Mesendoderm (in vitro differentiated cells): ENCODE measurements around the gene GPR27.

Experiments
- DNase-seq: peaks from one replicate; pipeline ENCODE4 v3.0.0; 2013
- H2AK5ac ChIP-seq: 2 replicates; pipeline ENCODE4 v1.6.1; 2013; ENCODE audit warnings: low read length, inconsistent platforms
- H2BK120ac ChIP-seq: 2 replicates; pipeline ENCODE4 v1.6.1; 2013; ENCODE audit warnings: low read depth, mild to moderate bottlenecking, low read length, moderate library complexity, mixed read lengths
- H2BK15ac ChIP-seq: replicated peaks from 2 replicates; pipeline ENCODE4 v1.6.1; 2013; ENCODE audit warnings: low read depth, mild to moderate bottlenecking, moderate library complexity
- H2BK5ac ChIP-seq: 2 replicates; pipeline ENCODE4 v1.6.1; 2013; ENCODE audit warnings: low read length, inconsistent platforms
- H3K18ac ChIP-seq: 2 replicates; pipeline ENCODE4 v1.6.1; 2013; ENCODE audit warnings: mild to moderate bottlenecking, low read length, mixed read lengths
- H3K23ac ChIP-seq: one replicate; pipeline ENCODE4 v1.6.1; 2013; ENCODE audit warnings: low read length
- H3K27ac ChIP-seq: 2 replicates; pipeline ENCODE4 v1.5.1; 2013; ENCODE audit warnings: low read depth, mild to moderate bottlenecking, inconsistent platforms, low read length, moderate library complexity
- H3K27me3 ChIP-seq: 2 replicates; pipeline ENCODE4 v1.6.1; 2013; ENCODE audit warnings: low read length, control low read depth, mild to moderate bottlenecking, inconsistent platforms; ENCODE audit not compliant: insufficient read depth, poor library complexity
- H3K36me3 ChIP-seq: 2 replicates; pipeline ENCODE4 v1.6.1; 2013; ENCODE audit warnings: low read length, inconsistent platforms; ENCODE audit not compliant: control insufficient read depth, insufficient read depth
- H3K4ac ChIP-seq: one replicate; pipeline ENCODE4 v1.6.1; 2013; ENCODE audit warnings: low read depth, mild to moderate bottlenecking, low read length, moderate library complexity
- H3K4me1 ChIP-seq: 2 replicates; pipeline ENCODE4 v1.6.1; 2013; ENCODE audit warnings: low read depth, low read length, inconsistent platforms; ENCODE audit not compliant: control insufficient read depth
- H3K4me2 ChIP-seq: 2 replicates; pipeline ENCODE4 v1.6.1; 2013; ENCODE audit warnings: low read length
- H3K4me3 ChIP-seq: 2 replicates; pipeline ENCODE4 v1.5.1; 2013; ENCODE audit warnings: mild to moderate bottlenecking, low read length
- H3K56ac ChIP-seq: one replicate; pipeline ENCODE4 v1.6.1; 2013; ENCODE audit warnings: low read length
- H3K79me1 ChIP-seq: 2 replicates; pipeline ENCODE4 v1.6.1; 2013; ENCODE audit warnings: low read length, inconsistent platforms
- H3K79me2 ChIP-seq: 2 replicates; pipeline ENCODE4 v1.6.1; 2013; ENCODE audit warnings: mild to moderate bottlenecking, low read length; ENCODE audit not compliant: control insufficient read depth, insufficient read depth
- H3K9ac ChIP-seq: 2 replicates; pipeline ENCODE4 v1.6.1; 2013; ENCODE audit warnings: low read length, inconsistent platforms
- H4K5ac ChIP-seq: one replicate; pipeline ENCODE4 v1.6.1; 2013; ENCODE audit warnings: low read length
- H4K8ac ChIP-seq: one replicate; pipeline ENCODE4 v1.6.1; 2013; ENCODE audit warnings: low read depth, mild to moderate bottlenecking, control low read depth, low read length, moderate library complexity
- WGBS: extraction: QIAGEN DNeasy Blood & Tissue Kit; methylation state at CpG from one replicate; pipeline ENCODE4 v1.1.7; 2013; ENCODE audit warnings: low lambda C conversion rate, missing lambda C conversion rate; ENCODE audit not compliant: insufficient coverage; ENCODE audit errors: extremely low coverage; 5-methylcytosine and 5-hydroxymethylcytosine counted together

GPR27 gene

GRCh38 chr3:71709908-71710511 lies 43.6 kb upstream of the GPR27 start:
- Histone ChIP-seq H4K8ac (no peak overlapping the region), H2BK120ac (no peak overlapping the region), H3K56ac (no peak overlapping the region), H3K4me2 (no peak overlapping the region), H2BK15ac (no peak overlapping the region), H2BK5ac (no peak overlapping the region), H3K27me3 (no peaks in the 10 kb centered on the region), H3K4me1 (no peaks in the 10 kb centered on the region), H3K36me3 (no peaks in the 10 kb centered on the region), H4K5ac (no peak overlapping the region), H3K9ac (no peak overlapping the region), H2AK5ac (no peak overlapping the region), H3K79me2 (no peaks in the 10 kb centered on the region), H3K79me1 (no peaks in the 10 kb centered on the region), H3K23ac (no peak overlapping the region), H3K27ac (no peak overlapping the region), H3K4ac (no peak overlapping the region), H3K18ac (no peak overlapping the region), H3K4me3 (no peak overlapping the region)
- no CpG with 5 or more reads among the region's 9 CpGs for WGBS
- DNase-seq = no peak

GRCh38 chr3:71710906-71711494 lies 42.7 kb upstream of the GPR27 start:
- no peaks in the 10 kb centered on the region for H3K79me1 ChIP-seq
- no peak overlapping the region for H3K56ac ChIP-seq
- no peak overlapping the region for H3K4me3 ChIP-seq
- H2BK15ac ChIP-seq = no peak overlapping the region
- no peak overlapping the region for H4K5ac ChIP-seq
- no peak overlapping the region for H3K4me2 ChIP-seq
- no peaks in the 10 kb centered on the region for H3K4me1 ChIP-seq
- no peak overlapping the region for H2BK5ac ChIP-seq
- DNase-seq = peak; percentile 72
- H3K18ac ChIP-seq = no peak overlapping the region
- no peak overlapping the region for H2AK5ac ChIP-seq
- H2BK120ac ChIP-seq = no peak overlapping the region
- H3K36me3 ChIP-seq = no peaks in the 10 kb centered on the region
- no CpG with 5 or more reads among the region's 1 CpG for WGBS
- H3K23ac ChIP-seq = no peak overlapping the region
- no peak overlapping the region for H3K4ac ChIP-seq
- no peak overlapping the region for H3K9ac ChIP-seq
- no peaks in the 10 kb centered on the region for H3K79me2 ChIP-seq
- H3K27me3 ChIP-seq = no peaks in the 10 kb centered on the region
- no peak overlapping the region for H3K27ac ChIP-seq
- no peak overlapping the region for H4K8ac ChIP-seq

DNA sequence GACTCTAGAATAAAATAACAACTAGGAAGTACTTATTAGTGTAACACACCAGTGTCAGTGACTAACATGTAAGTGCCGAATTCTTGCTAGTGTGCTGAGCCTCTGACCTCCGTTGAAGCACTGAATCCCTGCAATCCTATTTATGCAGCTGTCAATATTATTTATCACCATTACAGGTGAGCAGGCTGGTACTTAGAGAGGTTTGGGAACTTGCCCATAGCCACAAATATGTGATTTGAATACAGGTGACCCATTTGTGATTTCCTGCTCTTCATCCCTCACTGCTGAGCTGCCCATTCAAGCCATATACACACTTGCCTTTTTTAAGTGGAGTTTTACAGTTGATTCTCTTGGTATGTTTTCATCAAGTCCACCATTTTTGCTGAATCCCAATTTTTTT lies 40.6 kb upstream of the GPR27 start:
- no peak overlapping the region for H3K4me3 ChIP-seq
- WGBS = no CpG with 5 or more reads among the region's 2 CpGs
- no peak overlapping the region for H3K9ac ChIP-seq
- no peak overlapping the region for H2BK15ac ChIP-seq
- H3K36me3 ChIP-seq = no peaks in the 10 kb centered on the region
- no peak overlapping the region for H4K8ac ChIP-seq
- H3K4me1 ChIP-seq = no peaks in the 10 kb centered on the region
- no peaks in the 10 kb centered on the region for H3K27me3 ChIP-seq
- H4K5ac ChIP-seq = no peak overlapping the region
- H2BK5ac ChIP-seq = no peak overlapping the region
- H3K18ac ChIP-seq = no peak overlapping the region
- no peak overlapping the region for H3K23ac ChIP-seq
- no peak overlapping the region for H3K4ac ChIP-seq
- no peak overlapping the region for H3K4me2 ChIP-seq
- H3K79me2 ChIP-seq = no peaks in the 10 kb centered on the region
- no peak overlapping the region for H2BK120ac ChIP-seq
- no peak overlapping the region for H3K27ac ChIP-seq
- H3K79me1 ChIP-seq = no peaks in the 10 kb centered on the region
- no peak overlapping the region for H3K56ac ChIP-seq
- no peak for DNase-seq
- H2AK5ac ChIP-seq = no peak overlapping the region

DNA sequence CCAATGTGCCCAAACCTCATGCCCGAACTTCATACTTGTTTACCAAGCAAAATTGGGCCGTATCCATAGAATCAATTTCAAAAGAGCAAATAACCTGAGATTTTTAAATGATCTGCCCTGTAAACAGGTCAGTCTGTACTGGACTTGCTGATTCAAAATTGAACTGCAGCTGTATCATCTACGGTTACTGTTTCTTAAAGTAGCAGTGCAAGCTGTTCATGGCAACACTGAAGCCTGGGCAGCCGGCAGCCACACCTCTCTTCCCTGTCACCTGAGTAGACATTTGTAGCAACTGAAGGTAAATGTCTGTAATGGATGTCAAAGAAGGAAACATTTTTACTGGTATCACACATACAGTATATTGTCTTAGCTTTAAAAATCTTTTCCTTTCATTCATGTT lies 39.1 kb upstream of the GPR27 start:
- Histone ChIP-seq H3K36me3 (no peaks in the 10 kb centered on the region), H4K8ac (no peak overlapping the region), H2BK5ac (no peak overlapping the region), H2BK15ac (no peak overlapping the region), H3K18ac (no peak overlapping the region), H3K27ac (no peak overlapping the region), H3K79me1 (no peaks in the 10 kb centered on the region), H3K4ac (no peak overlapping the region), H4K5ac (no peak overlapping the region), H2BK120ac (no peak overlapping the region), H3K4me3 (no peak overlapping the region), H3K23ac (no peak overlapping the region), H3K4me1 (no peaks in the 10 kb centered on the region), H3K27me3 (no peaks in the 10 kb centered on the region), H3K4me2 (no peak overlapping the region), H3K9ac (no peak overlapping the region), H2AK5ac (no peak overlapping the region), H3K79me2 (no peaks in the 10 kb centered on the region), H3K56ac (no peak overlapping the region)
- WGBS = no CpG with 5 or more reads among the region's 4 CpGs
- no peak for DNase-seq

GRCh38 chr3:71718072-71718471 lies 35.6 kb upstream of the GPR27 start:
- H3K27me3 ChIP-seq = no peaks in the 10 kb centered on the region
- no peaks in the 10 kb centered on the region for H3K36me3 ChIP-seq
- no peak overlapping the region for H2BK5ac ChIP-seq
- no peak overlapping the region for H3K4me3 ChIP-seq
- no peak overlapping the region for H3K18ac ChIP-seq
- no CpG with 5 or more reads among the region's 4 CpGs for WGBS
- no peak overlapping the region for H3K9ac ChIP-seq
- no peak overlapping the region for H2AK5ac ChIP-seq
- no peak overlapping the region for H3K27ac ChIP-seq
- H4K8ac ChIP-seq = no peak overlapping the region
- DNase-seq = no peak
- no peak overlapping the region for H4K5ac ChIP-seq
- no peak overlapping the region for H3K4me2 ChIP-seq
- H3K79me1 ChIP-seq = no peaks in the 10 kb centered on the region
- H2BK15ac ChIP-seq = no peak overlapping the region
- H3K23ac ChIP-seq = no peak overlapping the region
- H3K4ac ChIP-seq = no peak overlapping the region
- no peak overlapping the region for H3K56ac ChIP-seq
- no peak overlapping the region for H2BK120ac ChIP-seq
- no peaks in the 10 kb centered on the region for H3K79me2 ChIP-seq
- H3K4me1 ChIP-seq = no peaks in the 10 kb centered on the region

GRCh38 chr3:71721002-71721401 lies 32.7 kb upstream of the GPR27 start:
- Histone ChIP-seq H3K79me1 (no peaks in the 10 kb centered on the region), H3K9ac (no peak overlapping the region), H2BK15ac (no peak overlapping the region), H3K79me2 (no peaks in the 10 kb centered on the region), H3K56ac (no peak overlapping the region), H3K27ac (no peak overlapping the region), H2BK120ac (no peak overlapping the region), H3K27me3 (peaks cover 5% of the 10 kb centered on the region), H3K4me3 (no peak overlapping the region), H4K5ac (no peak overlapping the region), H3K23ac (no peak overlapping the region), H2BK5ac (no peak overlapping the region), H3K4me1 (peaks cover 4% of the 10 kb centered on the region), H4K8ac (no peak overlapping the region), H3K36me3 (no peaks in the 10 kb centered on the region), H3K4me2 (no peak overlapping the region), H2AK5ac (no peak overlapping the region), H3K18ac (no peak overlapping the region), H3K4ac (no peak overlapping the region)
- DNase-seq = no peak
- WGBS = no CpG with 5 or more reads among the region's 7 CpGs
